ENCODE measurements around the gene CNN1. TPM values are rescaled to one million over a fixed set of nuclear protein-coding genes. Genes with fewer than 3 reads are reported as not detected.

Gene CNN1
- total and polyA plus RNA-seq, 9 of the 15 experiments (the other 6 are each of a cell fraction or from before 2014, with no cell fraction given), result 0.23 to 10.6 (median 5.2) TPM

- TF ChIP-seq FOXA3 (CRISPR knock-in tag; conservative IDR thresholded peaks at IDR 0.05 in 1 of 2, IDR thresholded peaks at IDR 0.05 in 1 of 2) (no peak), SIN3B (IDR thresholded peaks at IDR 0.05; ENCODE audit: low read depth) (0 out of 2 replicates have a peak, but pooled peaks have one; percentile 62), TRIM25 (IDR thresholded peaks at IDR 0.05; ENCODE audit: borderline replicate concordance) (no peak), POLR2B (IDR thresholded peaks at IDR 0.05; ENCODE audit: low read depth, partially characterized antibody) (peak; percentile 98), GABPB1 (CRISPR knock-in tag; IDR thresholded peaks at IDR 0.05) (peak; percentile 67), GMEB1 (CRISPR knock-in tag; IDR thresholded peaks at IDR 0.05) (0 out of 2 replicates have a peak, but pooled peaks have one; percentile 31), JUN (IDR thresholded peaks at IDR 0.05; ENCODE audit: borderline replicate concordance, low read depth, low read length) (0 out of 2 replicates have a peak, but pooled peaks have one; percentile 23), JUN (CRISPR knock-in tag; IDR thresholded peaks at IDR 0.05; ENCODE audit: borderline replicate concordance) (no peak), FOXO4 (CRISPR knock-in tag; IDR thresholded peaks at IDR 0.05) (no peak), CHD2 (IDR thresholded peaks at IDR 0.05; ENCODE audit: low read depth, low read length) (peak; percentile 30; the same call in 1 of the 2 replicates), MAFK (IDR thresholded peaks at IDR 0.05; ENCODE audit: low read length) (no peak), ZBTB17 (CRISPR knock-in tag; IDR thresholded peaks at IDR 0.05) (peak; percentile 87), FOXJ2 (tag; IDR thresholded peaks at IDR 0.05) (peak; percentile 83; the same call in 1 of the 2 replicates), NRF1 (conservative IDR thresholded peaks at IDR 0.05 in 1 of 2, IDR thresholded peaks at IDR 0.05 in 1 of 2) (peak; percentile 89 to 91), EWSR1 (IDR thresholded peaks at IDR 0.05; ENCODE audit: borderline replicate concordance, low read depth, partially characterized antibody) (no peak), THRB (CRISPR knock-in tag; conservative IDR thresholded peaks at IDR 0.05) (no peak), CREM (IDR thresholded peaks at IDR 0.05; ENCODE audit: low read depth) (peak; percentile 93), MCM3 (IDR thresholded peaks at IDR 0.05) (no peak), FOS (IDR thresholded peaks at IDR 0.05; ENCODE audit: extremely low read depth, insufficient read length) (peak; percentile 75), TAF1 (IDR thresholded peaks at IDR 0.05; ENCODE audit: control insufficient read depth, extremely low read depth, insufficient read depth, low read length, severe bottlenecking) (peak; percentile 89), KLF6 (CRISPR knock-in tag; IDR thresholded peaks at IDR 0.05; ENCODE audit: borderline replicate concordance) (peak; percentile 66; the same call in 1 of the 2 replicates)
These were observed 58.8 kb downstream of the CNN1 start, which contains the start of gene ZNF627 (continued) for GRCh38 chr19:11597202-11598102.
